ENCODE measurements around the gene GRM1.

GRM1 gene

GRCh38 chr6:146331013-146331412 is 302.2 kb downstream of the GRM1 start:
- no peaks in the 10 kb centered on the region for H3K4me1 ChIP-seq (ENCODE audit: insufficient read depth, low read length)
- H3K4me3 ChIP-seq (ENCODE audit: low read depth in 1 of 2, low read length in 2 of 2), result no peak overlapping the region
- no peak overlapping the region for H3K4me2 ChIP-seq (ENCODE audit: insufficient read depth, low read length)
- H3K27ac ChIP-seq (ENCODE audit: low read length), result no peak overlapping the region
- ATAC-seq (ENCODE audit: insufficient read depth, low read depth) (no peak), DNase-seq (no peak)
- TF ChIP-seq CTCF (IDR thresholded peaks at IDR 0.05; ENCODE audit: borderline replicate concordance, extremely low read depth, low read length, poor library complexity, severe bottlenecking), result no peak
- TF ChIP-seq EZH2 (IDR thresholded peaks at IDR 0.05; ENCODE audit: borderline replicate concordance, low read depth, low read length, severe bottlenecking), result no peak
- no peaks in the 10 kb centered on the region for H4K20me1 ChIP-seq (ENCODE audit: insufficient read depth, low read length)
- no peaks in the 10 kb centered on the region for H3K79me2 ChIP-seq (ENCODE audit: insufficient read depth, low read length)
- H3K9me3 ChIP-seq (ENCODE audit: insufficient read depth, low read length, severe bottlenecking), result no peaks in the 10 kb centered on the region
- H3K36me3 ChIP-seq (ENCODE audit: insufficient read depth, low read length), result no peaks in the 10 kb centered on the region
- no peaks in the 10 kb centered on the region for H3K27me3 ChIP-seq (ENCODE audit: insufficient read depth, low read length, poor library complexity)
- no peak overlapping the region for H2AFZ ChIP-seq (ENCODE audit: low read depth, low read length)
- no peak overlapping the region for H3K9ac ChIP-seq (ENCODE audit: low read depth, low read length)

GRCh38 chr6:146335336-146335735 is 306.5 kb downstream of the GRM1 start:
- no peaks in the 10 kb centered on the region for H3K4me1 ChIP-seq (ENCODE audit: insufficient read depth, low read length)
- TF ChIP-seq CTCF (IDR thresholded peaks at IDR 0.05; ENCODE audit: borderline replicate concordance, extremely low read depth, low read length, poor library complexity, severe bottlenecking) (no peak), EZH2 (IDR thresholded peaks at IDR 0.05; ENCODE audit: borderline replicate concordance, low read depth, low read length, severe bottlenecking) (no peak)
- no peaks in the 10 kb centered on the region for H3K79me2 ChIP-seq (ENCODE audit: insufficient read depth, low read length)
- H3K27ac ChIP-seq (ENCODE audit: low read length), result no peak overlapping the region
- H3K4me3 ChIP-seq (ENCODE audit: low read depth in 1 of 2, low read length in 2 of 2), result no peak overlapping the region
- ATAC-seq (ENCODE audit: insufficient read depth, low read depth) (no peak), DNase-seq (no peak)
- H4K20me1 ChIP-seq (ENCODE audit: insufficient read depth, low read length), result no peaks in the 10 kb centered on the region
- no peak overlapping the region for H3K9ac ChIP-seq (ENCODE audit: low read depth, low read length)
- H3K9me3 ChIP-seq (ENCODE audit: insufficient read depth, low read length, severe bottlenecking), result no peaks in the 10 kb centered on the region
- H3K36me3 ChIP-seq (ENCODE audit: insufficient read depth, low read length), result no peaks in the 10 kb centered on the region
- no peak overlapping the region for H3K4me2 ChIP-seq (ENCODE audit: insufficient read depth, low read length)
- no peaks in the 10 kb centered on the region for H3K27me3 ChIP-seq (ENCODE audit: insufficient read depth, low read length, poor library complexity)
- no peak overlapping the region for H2AFZ ChIP-seq (ENCODE audit: low read depth, low read length)

GRCh38 chr6:146336191-146336590 is 307.3 kb downstream of the GRM1 start:
- no peak overlapping the region for H3K9ac ChIP-seq (ENCODE audit: low read depth, low read length)
- TF ChIP-seq CTCF (IDR thresholded peaks at IDR 0.05; ENCODE audit: borderline replicate concordance, extremely low read depth, low read length, poor library complexity, severe bottlenecking) (no peak), EZH2 (IDR thresholded peaks at IDR 0.05; ENCODE audit: borderline replicate concordance, low read depth, low read length, severe bottlenecking) (no peak)
- no peaks in the 10 kb centered on the region for H4K20me1 ChIP-seq (ENCODE audit: insufficient read depth, low read length)
- ATAC-seq (ENCODE audit: insufficient read depth, low read depth) (no peak), DNase-seq (no peak)
- no peaks in the 10 kb centered on the region for H3K79me2 ChIP-seq (ENCODE audit: insufficient read depth, low read length)
- no peak overlapping the region for H2AFZ ChIP-seq (ENCODE audit: low read depth, low read length)
- no peak overlapping the region for H3K4me2 ChIP-seq (ENCODE audit: insufficient read depth, low read length)
- no peak overlapping the region for H3K27ac ChIP-seq (ENCODE audit: low read length)
- no peaks in the 10 kb centered on the region for H3K27me3 ChIP-seq (ENCODE audit: insufficient read depth, low read length, poor library complexity)
- no peaks in the 10 kb centered on the region for H3K4me1 ChIP-seq (ENCODE audit: insufficient read depth, low read length)
- H3K9me3 ChIP-seq (ENCODE audit: insufficient read depth, low read length, severe bottlenecking), result no peaks in the 10 kb centered on the region
- H3K36me3 ChIP-seq (ENCODE audit: insufficient read depth, low read length), result no peaks in the 10 kb centered on the region
- H3K4me3 ChIP-seq (ENCODE audit: low read depth in 1 of 2, low read length in 2 of 2), result no peak overlapping the region

- H3K36me3 ChIP-seq (ENCODE audit: insufficient read depth, low read length), result no peaks in the 10 kb centered on the region
- H3K4me2 ChIP-seq (ENCODE audit: insufficient read depth, low read length), result no peak overlapping the region
- no peak overlapping the region for H3K27ac ChIP-seq (ENCODE audit: low read length)
- no peak overlapping the region for H3K9ac ChIP-seq (ENCODE audit: low read depth, low read length)
- no peaks in the 10 kb centered on the region for H3K4me1 ChIP-seq (ENCODE audit: insufficient read depth, low read length)
- no peaks in the 10 kb centered on the region for H3K9me3 ChIP-seq (ENCODE audit: insufficient read depth, low read length, severe bottlenecking)
- H2AFZ ChIP-seq (ENCODE audit: low read depth, low read length), result no peak overlapping the region
- H3K79me2 ChIP-seq (ENCODE audit: insufficient read depth, low read length), result no peaks in the 10 kb centered on the region
- H4K20me1 ChIP-seq (ENCODE audit: insufficient read depth, low read length), result no peaks in the 10 kb centered on the region
- ATAC-seq (ENCODE audit: insufficient read depth, low read depth) (no peak), DNase-seq (no peak)
- H3K4me3 ChIP-seq (ENCODE audit: low read depth in 1 of 2, low read length in 2 of 2), result no peak overlapping the region
- no peaks in the 10 kb centered on the region for H3K27me3 ChIP-seq (ENCODE audit: insufficient read depth, low read length, poor library complexity)
- TF ChIP-seq EZH2 (IDR thresholded peaks at IDR 0.05; ENCODE audit: borderline replicate concordance, low read depth, low read length, severe bottlenecking) (no peak), CTCF (IDR thresholded peaks at IDR 0.05; ENCODE audit: borderline replicate concordance, extremely low read depth, low read length, poor library complexity, severe bottlenecking) (no peak)
Observed at GRCh38 chr6:146337376-146337775, 308.5 kb downstream of the GRM1 start.

Measured in DND-41 (cell line).